Karpas-422 (cell line): ENCODE results near the gene MRPL9. TPM values are rescaled to one million over a fixed set of nuclear protein-coding genes. Genes with fewer than 3 reads are reported as not detected.

Experiments
- DNase-seq: peaks from one replicate; pipeline ENCODE4 v3.0.0-alpha.2; 2015
- H2AFZ ChIP-seq: fragments of 200-600 bp; sonication (generic); 2 replicates; pipeline ENCODE4 v1.6.1; 2014; ENCODE audit warnings: antibody characterized with exemption, low read length, mixed read lengths
- H3K27ac ChIP-seq: fragments of 200-600 bp; sonication (generic); 2 replicates; pipeline ENCODE4 v1.5.1; 2014; ENCODE audit warnings: mild to moderate bottlenecking, low read length, moderate library complexity
- H3K27me3 ChIP-seq: fragments of 200-600 bp; sonication (generic); 2 replicates; pipeline ENCODE4 v1.6.1; 2014; ENCODE audit warnings: low read length, mixed read lengths
- H3K36me3 ChIP-seq: fragments of 200-600 bp; sonication (generic); 2 replicates; pipeline ENCODE4 v1.6.1; 2014; ENCODE audit warnings: low read length, mixed read lengths; ENCODE audit not compliant: insufficient read depth
- H3K4me1 ChIP-seq: fragments of 200-600 bp; sonication (generic); 2 replicates; pipeline ENCODE4 v1.6.1; 2014; ENCODE audit warnings: mild to moderate bottlenecking, low read length, mixed read lengths
- H3K4me2 ChIP-seq: fragments of 200-600 bp; sonication (generic); 2 replicates; pipeline ENCODE4 v1.6.1; 2014; ENCODE audit warnings: low read length, low read depth, mild to moderate bottlenecking; ENCODE audit not compliant: poor library complexity, severe bottlenecking
- H3K4me3 ChIP-seq: fragments of 200-600 bp; sonication (generic); 2 replicates; pipeline ENCODE4 v1.5.1; 2014; ENCODE audit warnings: mild to moderate bottlenecking, antibody characterized with exemption, low read length, mixed read lengths
- H3K79me2 ChIP-seq: fragments of 200-600 bp; sonication (generic); 2 replicates; pipeline ENCODE4 v1.6.1; 2014; ENCODE audit warnings: mild to moderate bottlenecking, low read length, mixed read lengths
- H3K9ac ChIP-seq: fragments of 200-600 bp; sonication (generic); 2 replicates; pipeline ENCODE4 v1.6.0; 2014; ENCODE audit warnings: low read length
- H3K9me2 ChIP-seq: fragments of 200-600 bp; sonication (generic), shearing (Covaris generic); replicated peaks from 2 replicates; pipeline ENCODE4 v1.6.0; 2014; ENCODE audit warnings: mild to moderate bottlenecking, low read length, moderate library complexity; ENCODE audit not compliant: insufficient read depth
- H3K9me3 ChIP-seq: fragments of 300-700, 200-600 bp; sonication (generic); 2 replicates; pipeline ENCODE4 v1.6.1; 2014; ENCODE audit warnings: low read length, mixed read lengths
- H4K20me1 ChIP-seq: fragments of 200-600 bp; sonication (generic); 2 replicates; pipeline ENCODE4 v1.6.1; 2014; ENCODE audit warnings: mild to moderate bottlenecking, antibody characterized with exemption, low read length, low read depth; ENCODE audit not compliant: insufficient read depth
- total RNA-seq: library from RNA; depleted of rRNA; stranded (reverse); fragments of >200 nt; shearing (Covaris generic); gene quantifications from 2 replicates; pipeline ENCODE4 v1.2.3, GENCODE V29; 2014; ENCODE audit warnings: low replicate concordance

The MRPL9 gene
- total RNA-seq, 1 experiment from 2014 or later = 76.8 TPM

- Histone ChIP-seq H3K27me3 (no peaks in the 10 kb centered on the region), H3K9me2 (no peaks in the 10 kb centered on the region), H3K27ac (no peak within 1 kb of the TSS), H3K4me1 (peaks cover 25% of the 10 kb centered on the region), H4K20me1 (no peaks in the 10 kb centered on the region), H3K9ac (peak within 1 kb of the TSS; percentile 69), H3K79me2 (no peaks in the 10 kb centered on the region), H3K9me3 (no peaks in the 10 kb centered on the region), H3K4me3 (peak within 1 kb of the TSS; percentile 74), H3K4me2 (peak within 1 kb of the TSS; percentile 99), H3K36me3 (no peaks in the 10 kb centered on the region), H2AFZ (peak within 1 kb of the TSS; percentile 86; the same call in 1 of the 2 replicates)
- peak; percentile 76 for DNase-seq
Observed at GRCh38 chr1:151720974-151721787, 42.1 kb downstream of the MRPL9 start, which contains the start of gene RIIAD1. Gene RIIAD1 (plus strand): TSS chr1:151721522. CDS start chr1:151721537, 15 bp downstream.

GRCh38 chr1:151720554-151720953 lies 42.7 kb downstream of the MRPL9 start:
- Histone ChIP-seq H3K9me2 (no peaks in the 10 kb centered on the region), H3K79me2 (no peaks in the 10 kb centered on the region), H3K4me1 (peaks cover 25% of the 10 kb centered on the region), H3K4me2 (peak overlapping the region; percentile 99), H3K4me3 (peak overlapping the region; percentile 74; the same call in 1 of the 2 replicates), H4K20me1 (no peaks in the 10 kb centered on the region), H3K36me3 (no peaks in the 10 kb centered on the region), H3K9me3 (no peaks in the 10 kb centered on the region), H3K9ac (peak overlapping the region; percentile 45; the same call in 1 of the 2 replicates), H3K27ac (no peak overlapping the region), H3K27me3 (no peaks in the 10 kb centered on the region), H2AFZ (peak overlapping the region; percentile 86; the same call in 1 of the 2 replicates)
- no peak for DNase-seq

- H3K27me3 ChIP-seq = no peaks in the 10 kb centered on the region
- DNase-seq = no peak
Observed at GRCh38 chr1:151720125-151720524, 43.2 kb downstream of the MRPL9 start.

GRCh38 chr1:151718666-151719065 lies 44.6 kb downstream of the MRPL9 start:
- Histone ChIP-seq H3K27me3 (no peaks in the 10 kb centered on the region), H2AFZ (no peak overlapping the region)

More at GRCh38 chr1:151720125-151720524, 43.2 kb downstream of the MRPL9 start:
- Histone ChIP-seq H4K20me1 (no peaks in the 10 kb centered on the region), H3K9me3 (no peaks in the 10 kb centered on the region), H3K9me2 (no peaks in the 10 kb centered on the region), H3K4me2 (peak overlapping the region; percentile 99), H2AFZ (no peak overlapping the region), H3K4me3 (no peak overlapping the region), H3K4me1 (peaks cover 25% of the 10 kb centered on the region), H3K36me3 (no peaks in the 10 kb centered on the region), H3K79me2 (no peaks in the 10 kb centered on the region), H3K9ac (no peak overlapping the region), H3K27ac (no peak overlapping the region)

GRCh38 chr1:151718011-151718431 lies 45.3 kb downstream of the MRPL9 start:
- Histone ChIP-seq H3K27ac (no peak overlapping the region), H4K20me1 (no peaks in the 10 kb centered on the region), H3K9me2 (no peaks in the 10 kb centered on the region), H3K4me3 (no peak overlapping the region), H3K4me2 (no peak overlapping the region), H3K9ac (no peak overlapping the region), H2AFZ (no peak overlapping the region), H3K9me3 (no peaks in the 10 kb centered on the region), H3K27me3 (no peaks in the 10 kb centered on the region), H3K79me2 (no peaks in the 10 kb centered on the region), H3K36me3 (no peaks in the 10 kb centered on the region), H3K4me1 (peaks cover 25% of the 10 kb centered on the region)
- DNase-seq = no peak

More at GRCh38 chr1:151718666-151719065, 44.6 kb downstream of the MRPL9 start:
- no peaks in the 10 kb centered on the region for H4K20me1 ChIP-seq
- no peak overlapping the region for H3K9ac ChIP-seq
- no peak overlapping the region for H3K4me3 ChIP-seq
- no peaks in the 10 kb centered on the region for H3K79me2 ChIP-seq
- DNase-seq = no peak
- no peaks in the 10 kb centered on the region for H3K36me3 ChIP-seq
- H3K4me1 ChIP-seq = peaks cover 25% of the 10 kb centered on the region
- H3K27ac ChIP-seq = no peak overlapping the region
- H3K9me2 ChIP-seq = no peaks in the 10 kb centered on the region
- no peak overlapping the region for H3K4me2 ChIP-seq
- no peaks in the 10 kb centered on the region for H3K9me3 ChIP-seq

GRCh38 chr1:151716771-151717631 lies 46.3 kb downstream of the MRPL9 start, which contains the start of gene CELF3:
Gene CELF3 (minus strand): TSS chr1:151716803. CDS start chr1:151716020, 783 bp downstream.
- DNase-seq = peak; percentile 70
- Histone ChIP-seq H3K36me3 (no peaks in the 10 kb centered on the region), H3K27me3 (no peaks in the 10 kb centered on the region), H3K79me2 (no peaks in the 10 kb centered on the region), H2AFZ (no peak within 1 kb of the TSS), H3K27ac (no peak within 1 kb of the TSS), H3K9ac (no peak within 1 kb of the TSS), H3K4me2 (peak within 1 kb of the TSS; percentile 56), H3K4me3 (no peak within 1 kb of the TSS), H4K20me1 (no peaks in the 10 kb centered on the region), H3K9me3 (no peaks in the 10 kb centered on the region), H3K4me1 (peaks cover 26% of the 10 kb centered on the region), H3K9me2 (no peaks in the 10 kb centered on the region)

- Histone ChIP-seq H2AFZ (no peak overlapping the region), H3K27ac (no peak overlapping the region), H3K79me2 (no peaks in the 10 kb centered on the region), H3K4me2 (no peak overlapping the region), H3K9me2 (no peaks in the 10 kb centered on the region), H3K4me1 (peaks cover 26% of the 10 kb centered on the region), H4K20me1 (no peaks in the 10 kb centered on the region), H3K9me3 (no peaks in the 10 kb centered on the region), H3K36me3 (no peaks in the 10 kb centered on the region), H3K27me3 (no peaks in the 10 kb centered on the region), H3K4me3 (no peak overlapping the region), H3K9ac (no peak overlapping the region)
- DNase-seq = no peak
Observed at GRCh38 chr1:151716405-151716762, 46.9 kb downstream of the MRPL9 start.
